GM12878 (cell line): Measurements from ENCODE around the gene TSPAN15. TPM values are rescaled to one million over a fixed set of nuclear protein-coding genes. Genes with fewer than 3 reads are reported as not detected.

Experiments
- CREB1 ChIP-seq: IDR thresholded peaks from 2 replicates; pipeline ENCODE4 v1.6.1; 2012; ENCODE audit warnings: low read depth, mild to moderate bottlenecking, inconsistent platforms
- NR2C1 ChIP-seq: fragments of 450-650 bp; IDR thresholded peaks from 2 replicates; pipeline ENCODE4 v1.6.1; 2017; ENCODE audit warnings: antibody characterized with exemption, mild to moderate bottlenecking, moderate library complexity
- SMC3 ChIP-seq: IDR thresholded peaks from 2 replicates; pipeline ENCODE4 v1.6.1; 2011; ENCODE audit warnings: low read length, improper control_type of control experiment, borderline replicate concordance
- polyA plus RNA-seq, 11 experiments: library from polyadenylated mRNA; depleted of rRNA in 4 of 11; unstranded in 6 of 11; stranded (reverse) in 5 of 11; fragments of >200 nt; fragmentation: Nextera tagmentation in 4 of 11; fragmentation: Illumina TruSeq in 1 of 11; extraction: Ambion mirVana in 4 of 11; extraction: Trizol in 1 of 11; gene quantifications; 1 replicate in 1 of 11; 2 replicates in 10 of 11; pipeline versions ENCODE4 v1.2.1 to v1.2.3, GENCODE V29; 2011 to 2016; ENCODE audit warnings: inconsistent platforms in 2 of 11, missing spikeins in 2 of 11, low read depth in 1 of 11
- total RNA-seq, 4 experiments: library from RNA; depleted of rRNA in 3 of 4; stranded (reverse); fragments of >200 nt in 3 of 4; fragmentation: Illumina TruSeq in 1 of 4; extraction: Trizol in 1 of 4; gene quantifications; 2 replicates each; pipeline versions ENCODE4 v1.2.1 to v1.2.3, GENCODE V29; 2013 to 2021
- TF ChIP-seq, protein P1 (sequence below): fragments of 450-650 bp; formaldehyde crosslinking; IDR thresholded peaks from 2 replicates; pipeline ENCODE4 v1.4.0; 2020; ENCODE audit warnings: mild to moderate bottlenecking, moderate library complexity
- TF ChIP-seq, protein P2 (sequence below): fragments of 450-650 bp; IDR thresholded peaks from 2 replicates; pipeline ENCODE4 v1.6.1; 2017; ENCODE audit warnings: mild to moderate bottlenecking, moderate library complexity

Gene TSPAN15
- total and polyA plus RNA-seq, 10 of the 15 experiments (the other 5 are each of a cell fraction or from before 2014, with no cell fraction given) = 1.3 to 8.5 (median 2.4) TPM; not detected in 2

DNA sequence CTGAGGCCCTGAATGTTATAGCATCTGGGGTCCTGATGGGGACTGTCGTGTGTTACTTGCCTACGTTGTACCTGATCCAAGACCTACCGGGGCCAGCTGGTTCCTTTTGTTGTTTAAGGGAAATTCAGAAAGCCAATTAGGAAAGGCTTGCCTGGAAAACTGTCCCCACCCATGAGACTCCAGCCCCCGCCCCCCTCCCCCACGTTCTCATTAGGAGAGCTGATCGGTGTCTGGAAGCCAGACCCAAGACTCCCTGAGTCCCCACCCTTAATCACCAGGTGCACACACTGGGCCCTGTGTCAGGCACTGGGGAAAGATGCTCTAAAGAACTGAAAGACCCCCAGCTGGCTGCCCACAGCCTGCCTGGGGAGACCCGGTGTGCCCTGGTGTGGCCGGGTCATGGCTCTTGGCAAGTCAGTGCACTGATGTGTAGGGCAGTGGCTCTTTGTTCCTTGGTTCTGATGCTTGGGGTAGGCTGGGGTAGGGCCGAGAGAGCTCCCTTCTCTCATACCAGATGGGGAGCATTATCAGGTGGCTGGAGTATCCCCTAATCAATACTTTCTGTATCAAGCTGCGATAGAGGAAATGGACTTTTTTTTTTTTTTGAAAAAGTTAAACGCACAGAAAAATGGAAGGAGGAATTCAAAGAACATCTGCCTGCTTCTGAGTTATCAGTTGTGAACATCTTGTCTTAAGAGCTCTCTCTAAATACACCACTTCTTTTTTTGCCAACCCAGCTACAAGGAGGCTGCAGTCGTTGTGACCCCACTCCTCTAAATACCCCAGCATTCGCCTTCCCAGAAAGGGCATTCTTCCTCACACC lies 16.9 kb downstream of the TSPAN15 start (continued):
- TF ChIP-seq CREB1 (no peak), SMC3 (no peak), NR2C1 (no peak)
- TF ChIP-seq, protein P1, sequence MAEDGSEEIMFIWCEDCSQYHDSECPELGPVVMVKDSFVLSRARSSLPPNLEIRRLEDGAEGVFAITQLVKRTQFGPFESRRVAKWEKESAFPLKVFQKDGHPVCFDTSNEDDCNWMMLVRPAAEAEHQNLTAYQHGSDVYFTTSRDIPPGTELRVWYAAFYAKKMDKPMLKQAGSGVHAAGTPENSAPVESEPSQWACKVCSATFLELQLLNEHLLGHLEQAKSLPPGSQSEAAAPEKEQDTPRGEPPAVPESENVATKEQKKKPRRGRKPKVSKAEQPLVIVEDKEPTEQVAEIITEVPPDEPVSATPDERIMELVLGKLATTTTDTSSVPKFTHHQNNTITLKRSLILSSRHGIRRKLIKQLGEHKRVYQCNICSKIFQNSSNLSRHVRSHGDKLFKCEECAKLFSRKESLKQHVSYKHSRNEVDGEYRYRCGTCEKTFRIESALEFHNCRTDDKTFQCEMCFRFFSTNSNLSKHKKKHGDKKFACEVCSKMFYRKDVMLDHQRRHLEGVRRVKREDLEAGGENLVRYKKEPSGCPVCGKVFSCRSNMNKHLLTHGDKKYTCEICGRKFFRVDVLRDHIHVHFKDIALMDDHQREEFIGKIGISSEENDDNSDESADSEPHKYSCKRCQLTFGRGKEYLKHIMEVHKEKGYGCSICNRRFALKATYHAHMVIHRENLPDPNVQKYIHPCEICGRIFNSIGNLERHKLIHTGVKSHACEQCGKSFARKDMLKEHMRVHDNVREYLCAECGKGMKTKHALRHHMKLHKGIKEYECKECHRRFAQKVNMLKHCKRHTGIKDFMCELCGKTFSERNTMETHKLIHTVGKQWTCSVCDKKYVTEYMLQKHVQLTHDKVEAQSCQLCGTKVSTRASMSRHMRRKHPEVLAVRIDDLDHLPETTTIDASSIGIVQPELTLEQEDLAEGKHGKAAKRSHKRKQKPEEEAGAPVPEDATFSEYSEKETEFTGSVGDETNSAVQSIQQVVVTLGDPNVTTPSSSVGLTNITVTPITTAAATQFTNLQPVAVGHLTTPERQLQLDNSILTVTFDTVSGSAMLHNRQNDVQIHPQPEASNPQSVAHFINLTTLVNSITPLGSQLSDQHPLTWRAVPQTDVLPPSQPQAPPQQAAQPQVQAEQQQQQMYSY (CRISPR knock-in tag) = no peak
- TF ChIP-seq, protein P2, sequence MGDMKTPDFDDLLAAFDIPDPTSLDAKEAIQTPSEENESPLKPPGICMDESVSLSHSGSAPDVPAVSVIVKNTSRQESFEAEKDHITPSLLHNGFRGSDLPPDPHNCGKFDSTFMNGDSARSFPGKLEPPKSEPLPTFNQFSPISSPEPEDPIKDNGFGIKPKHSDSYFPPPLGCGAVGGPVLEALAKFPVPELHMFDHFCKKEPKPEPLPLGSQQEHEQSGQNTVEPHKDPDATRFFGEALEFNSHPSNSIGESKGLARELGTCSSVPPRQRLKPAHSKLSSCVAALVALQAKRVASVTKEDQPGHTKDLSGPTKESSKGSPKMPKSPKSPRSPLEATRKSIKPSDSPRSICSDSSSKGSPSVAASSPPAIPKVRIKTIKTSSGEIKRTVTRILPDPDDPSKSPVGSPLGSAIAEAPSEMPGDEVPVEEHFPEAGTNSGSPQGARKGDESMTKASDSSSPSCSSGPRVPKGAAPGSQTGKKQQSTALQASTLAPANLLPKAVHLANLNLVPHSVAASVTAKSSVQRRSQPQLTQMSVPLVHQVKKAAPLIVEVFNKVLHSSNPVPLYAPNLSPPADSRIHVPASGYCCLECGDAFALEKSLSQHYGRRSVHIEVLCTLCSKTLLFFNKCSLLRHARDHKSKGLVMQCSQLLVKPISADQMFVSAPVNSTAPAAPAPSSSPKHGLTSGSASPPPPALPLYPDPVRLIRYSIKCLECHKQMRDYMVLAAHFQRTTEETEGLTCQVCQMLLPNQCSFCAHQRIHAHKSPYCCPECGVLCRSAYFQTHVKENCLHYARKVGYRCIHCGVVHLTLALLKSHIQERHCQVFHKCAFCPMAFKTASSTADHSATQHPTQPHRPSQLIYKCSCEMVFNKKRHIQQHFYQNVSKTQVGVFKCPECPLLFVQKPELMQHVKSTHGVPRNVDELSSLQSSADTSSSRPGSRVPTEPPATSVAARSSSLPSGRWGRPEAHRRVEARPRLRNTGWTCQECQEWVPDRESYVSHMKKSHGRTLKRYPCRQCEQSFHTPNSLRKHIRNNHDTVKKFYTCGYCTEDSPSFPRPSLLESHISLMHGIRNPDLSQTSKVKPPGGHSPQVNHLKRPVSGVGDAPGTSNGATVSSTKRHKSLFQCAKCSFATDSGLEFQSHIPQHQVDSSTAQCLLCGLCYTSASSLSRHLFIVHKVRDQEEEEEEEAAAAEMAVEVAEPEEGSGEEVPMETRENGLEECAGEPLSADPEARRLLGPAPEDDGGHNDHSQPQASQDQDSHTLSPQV = no peak
